ELR (cell line): ENCODE measurements around the gene SCN2A.
A peak's percentile ranks its signal among the peaks of the same experiment; 100 is the strongest.

ENCODE experiments used
- DNase-seq: peaks from one replicate; pipeline ENCODE4 v3.0.0-alpha.2; 2015; ENCODE audit warnings: low read depth

The SCN2A gene

DNA sequence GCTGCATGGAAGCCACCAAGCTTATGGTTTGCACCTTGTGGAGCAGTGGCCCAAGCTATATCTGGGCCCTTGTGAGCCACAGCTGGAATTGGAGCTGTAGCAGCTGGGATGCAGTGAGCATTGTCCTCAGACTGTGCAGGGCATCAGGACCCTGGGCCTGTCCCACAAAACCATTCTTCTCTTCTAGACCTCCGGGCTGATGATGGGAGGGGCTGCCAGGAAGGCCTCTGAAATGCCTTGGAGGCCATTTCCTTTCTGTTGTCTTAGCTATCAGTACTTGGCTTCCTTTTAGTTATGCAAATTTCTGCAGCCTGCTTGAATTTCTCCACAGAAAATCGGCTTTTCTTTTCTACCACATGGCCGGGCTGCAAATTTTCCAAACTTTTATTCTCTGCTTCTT lies 183.9 kb downstream of the SCN2A start:
- DNase-seq, result no peak

DNA sequence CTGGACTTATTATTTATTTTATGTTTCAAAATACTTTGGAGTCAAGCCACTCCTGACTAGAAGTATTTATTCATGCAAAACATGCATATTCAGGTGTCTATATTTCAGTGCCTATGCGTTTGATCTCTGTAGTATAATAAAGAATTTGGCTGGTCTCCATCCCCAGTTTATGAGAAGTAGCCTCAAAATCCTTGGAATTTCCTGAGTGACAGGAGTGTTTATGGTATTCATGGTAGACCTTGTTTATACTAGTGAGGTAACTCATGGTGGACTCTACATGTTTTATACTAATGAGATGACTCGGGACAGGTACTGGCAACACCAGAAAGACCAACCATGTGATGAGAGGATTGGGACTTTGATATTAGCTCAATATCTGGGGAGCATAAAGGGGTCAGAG lies 186.3 kb downstream of the SCN2A start:
- no peak for DNase-seq

- DNase-seq, result no peak
Observed at GRCh38 chr2:165427686-165428085, 188.5 kb downstream of the SCN2A start.

- no peak for DNase-seq
Observed at GRCh38 chr2:165428926-165429325, 189.7 kb downstream of the SCN2A start.

GRCh38 chr2:165431014-165431413 lies 191.8 kb downstream of the SCN2A start:
- DNase-seq, result no peak

GRCh38 chr2:165432234-165432966 lies 193.2 kb downstream of the SCN2A start:
- no peak for DNase-seq

DNA sequence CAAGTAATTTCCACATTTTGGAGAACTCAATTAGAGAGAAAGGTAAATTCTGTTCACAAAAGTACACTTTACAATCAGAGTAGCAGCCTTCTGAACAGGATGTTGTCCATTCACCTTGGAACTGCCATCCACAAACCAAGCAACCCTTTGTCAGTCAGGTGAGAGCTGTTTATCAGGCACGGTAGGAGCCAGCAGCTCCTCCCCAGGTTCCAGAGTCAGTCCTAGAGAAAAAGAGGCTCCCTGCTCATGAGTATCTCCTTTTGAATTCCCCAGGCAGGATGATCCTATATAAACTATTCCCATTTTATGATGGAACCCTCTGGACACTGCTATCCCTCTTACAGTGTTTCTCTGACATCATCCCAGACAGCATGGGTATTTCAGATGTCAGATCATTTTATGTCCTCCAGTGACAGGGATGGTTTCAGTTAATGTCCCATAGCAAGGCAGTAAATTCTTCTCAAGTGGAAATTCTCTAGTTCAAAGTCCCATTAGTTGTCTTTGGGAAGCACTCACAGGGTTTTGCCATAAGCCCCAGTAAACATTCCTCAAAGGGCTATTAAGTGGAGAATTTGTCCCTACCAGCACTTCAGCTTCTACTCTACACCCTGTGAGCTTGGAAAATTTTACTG lies 195.8 kb downstream of the SCN2A start:
- DNase-seq, result no peak

DNA sequence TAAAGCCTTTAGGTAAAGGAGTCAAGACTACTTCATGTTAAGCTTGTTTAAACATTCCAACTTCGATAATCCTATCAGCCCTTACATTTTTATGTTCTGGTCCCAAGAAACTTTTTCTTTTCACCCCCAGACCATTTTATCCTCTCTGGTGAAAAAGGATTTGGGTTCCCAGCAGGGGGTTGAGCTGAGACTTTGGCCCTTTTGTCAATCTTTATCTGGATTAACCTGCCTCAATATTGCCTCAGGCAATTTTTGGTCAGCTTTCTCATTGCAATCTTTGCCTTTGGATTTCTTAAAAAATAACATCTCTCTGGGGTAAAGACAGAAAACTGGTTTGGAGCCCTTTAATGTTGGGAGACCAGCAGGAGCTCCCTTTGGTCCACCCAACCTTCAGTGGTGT lies 196.4 kb downstream of the SCN2A start:
- DNase-seq, result no peak

GRCh38 chr2:165436559-165436958 lies 197.3 kb downstream of the SCN2A start:
- no peak for DNase-seq

DNA sequence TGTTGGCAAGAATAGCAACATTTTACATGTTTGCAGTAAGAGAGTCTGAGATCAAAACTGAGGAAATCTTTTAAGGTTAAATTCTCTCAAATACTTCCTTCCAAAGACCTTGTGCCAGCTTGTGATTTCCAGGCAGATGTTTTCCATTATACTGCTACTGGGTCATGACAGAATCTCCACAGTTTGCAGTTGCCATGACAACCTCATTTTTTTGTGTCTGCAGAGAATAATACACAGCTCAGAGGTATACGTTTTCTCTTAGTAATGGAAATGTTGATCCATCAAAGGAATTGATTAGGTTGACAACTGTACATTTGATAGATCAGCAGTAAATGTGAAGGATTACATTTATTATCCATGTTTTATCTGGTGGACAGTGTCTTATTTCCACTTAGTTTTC lies 201.2 kb downstream of the SCN2A start:
- peak; percentile 4 for DNase-seq
